DOHH2 (cell line): Measurements from ENCODE around the gene CLHC1.

Experiments
- H3F3A ChIP-seq: fragments of 200-600 bp; sonication (generic), shearing (Covaris generic); 2 replicates; pipeline ENCODE4 v1.6.0; 2016; ENCODE audit warnings: antibody characterized with exemption, mild to moderate bottlenecking; ENCODE audit not compliant: control insufficient read depth, insufficient read depth
- H3K27ac ChIP-seq: fragments of 200-600 bp; sonication (generic); 2 replicates; pipeline ENCODE4 v1.5.1; 2014; ENCODE audit warnings: low read depth, mild to moderate bottlenecking, low read length, moderate library complexity
- H3K27me3 ChIP-seq: fragments of 200-600 bp; sonication (generic); 2 replicates; pipeline ENCODE4 v1.6.1; 2014; ENCODE audit warnings: mild to moderate bottlenecking, low read length, mixed read lengths; ENCODE audit not compliant: control insufficient read depth
- H3K36me3 ChIP-seq: fragments of 200-600 bp; sonication (generic); 2 replicates; pipeline ENCODE4 v1.6.1; 2014; ENCODE audit warnings: mild to moderate bottlenecking, low read length, moderate library complexity, mixed read lengths; ENCODE audit not compliant: control insufficient read depth
- H3K4me1 ChIP-seq: fragments of 200-600 bp; sonication (generic); 2 replicates; pipeline ENCODE4 v1.6.1; 2014; ENCODE audit warnings: mild to moderate bottlenecking, low read length, mixed read lengths; ENCODE audit not compliant: control insufficient read depth
- H3K4me2 ChIP-seq: fragments of 200-600 bp; sonication (generic); 2 replicates; pipeline ENCODE4 v1.6.0; 2014; ENCODE audit warnings: mild to moderate bottlenecking, low read length, moderate library complexity
- H3K4me3 ChIP-seq: fragments of 200-600 bp; sonication (generic); 2 replicates; pipeline ENCODE4 v1.5.1; 2014; ENCODE audit warnings: mild to moderate bottlenecking, low read length, mixed read lengths
- H3K79me2 ChIP-seq: fragments of 200-600 bp; sonication (generic); 2 replicates; pipeline ENCODE4 v1.6.1; 2014; ENCODE audit warnings: mild to moderate bottlenecking, low read length, mixed read lengths; ENCODE audit not compliant: control insufficient read depth
- H3K9me2 ChIP-seq: fragments of 200-600 bp; sonication (generic); replicated peaks from 2 replicates; pipeline ENCODE4 v1.6.1; 2014; ENCODE audit warnings: mild to moderate bottlenecking, low read length, mixed read lengths; ENCODE audit not compliant: control insufficient read depth
- H3K9me3 ChIP-seq: fragments of 200-600 bp; sonication (generic); 2 replicates; pipeline ENCODE4 v1.6.1; 2014; ENCODE audit warnings: antibody characterized with exemption, low read length, mixed read lengths; ENCODE audit not compliant: control insufficient read depth, insufficient read depth
- H4K20me1 ChIP-seq: fragments of 200-600 bp; sonication (generic); 2 replicates; pipeline ENCODE4 v1.6.0; 2014; ENCODE audit warnings: low read depth, mild to moderate bottlenecking, antibody characterized with exemption, low read length, moderate library complexity; ENCODE audit not compliant: control insufficient read depth, insufficient read depth
- EZH2phosphoT487 ChIP-seq: fragments of 200-600 bp; sonication (generic); IDR thresholded peaks from 2 replicates; pipeline ENCODE4 v1.6.1; 2017; ENCODE audit warnings: borderline replicate concordance, mild to moderate bottlenecking, antibody characterized with exemption, low read length, moderate library complexity, mixed read lengths
- TF ChIP-seq, protein P1 (sequence below): fragments of 200-600 bp; sonication (generic); IDR thresholded peaks from one replicate; pipeline ENCODE4 v1.5.1; 2014; ENCODE audit warnings: antibody characterized with exemption, mild to moderate bottlenecking, low read depth, low read length; ENCODE audit not compliant: poor library complexity, severe bottlenecking

CLHC1 gene

DNA sequence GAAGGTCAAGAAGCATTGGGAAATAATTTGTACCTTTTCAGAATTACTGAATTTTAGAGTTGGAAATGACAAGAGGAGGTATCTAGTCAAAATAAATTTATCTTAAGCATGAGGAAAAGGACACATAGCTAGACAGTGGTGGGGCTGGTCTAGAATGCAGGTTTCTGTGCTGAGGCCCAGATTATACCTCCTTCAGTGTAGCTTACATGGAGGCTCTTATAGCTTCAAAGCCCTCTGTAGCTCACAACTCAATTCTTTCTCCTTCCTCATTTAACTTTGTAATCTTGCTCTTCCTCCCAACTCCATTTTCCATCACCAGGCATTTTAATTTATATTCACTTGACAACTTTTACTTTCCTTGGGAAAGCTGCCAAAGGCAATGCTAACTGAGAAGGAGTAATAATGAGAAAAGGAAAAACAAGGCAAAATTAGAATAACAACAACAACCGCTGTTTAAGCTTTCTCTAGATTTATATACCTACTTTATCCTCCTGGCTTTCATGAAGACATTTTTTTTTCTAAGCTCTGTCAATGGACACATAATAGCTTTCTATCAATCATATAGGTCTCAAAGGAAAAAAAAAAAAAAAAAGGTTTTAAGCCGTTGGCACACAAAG, 58.5 kb downstream of the CLHC1 start:
- H3K27me3 ChIP-seq = no peaks in the 10 kb centered on the region
- TF ChIP-seq, protein P1, sequence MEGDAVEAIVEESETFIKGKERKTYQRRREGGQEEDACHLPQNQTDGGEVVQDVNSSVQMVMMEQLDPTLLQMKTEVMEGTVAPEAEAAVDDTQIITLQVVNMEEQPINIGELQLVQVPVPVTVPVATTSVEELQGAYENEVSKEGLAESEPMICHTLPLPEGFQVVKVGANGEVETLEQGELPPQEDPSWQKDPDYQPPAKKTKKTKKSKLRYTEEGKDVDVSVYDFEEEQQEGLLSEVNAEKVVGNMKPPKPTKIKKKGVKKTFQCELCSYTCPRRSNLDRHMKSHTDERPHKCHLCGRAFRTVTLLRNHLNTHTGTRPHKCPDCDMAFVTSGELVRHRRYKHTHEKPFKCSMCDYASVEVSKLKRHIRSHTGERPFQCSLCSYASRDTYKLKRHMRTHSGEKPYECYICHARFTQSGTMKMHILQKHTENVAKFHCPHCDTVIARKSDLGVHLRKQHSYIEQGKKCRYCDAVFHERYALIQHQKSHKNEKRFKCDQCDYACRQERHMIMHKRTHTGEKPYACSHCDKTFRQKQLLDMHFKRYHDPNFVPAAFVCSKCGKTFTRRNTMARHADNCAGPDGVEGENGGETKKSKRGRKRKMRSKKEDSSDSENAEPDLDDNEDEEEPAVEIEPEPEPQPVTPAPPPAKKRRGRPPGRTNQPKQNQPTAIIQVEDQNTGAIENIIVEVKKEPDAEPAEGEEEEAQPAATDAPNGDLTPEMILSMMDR = no peak
- no peak for TF ChIP-seq EZH2phosphoT487

DNA sequence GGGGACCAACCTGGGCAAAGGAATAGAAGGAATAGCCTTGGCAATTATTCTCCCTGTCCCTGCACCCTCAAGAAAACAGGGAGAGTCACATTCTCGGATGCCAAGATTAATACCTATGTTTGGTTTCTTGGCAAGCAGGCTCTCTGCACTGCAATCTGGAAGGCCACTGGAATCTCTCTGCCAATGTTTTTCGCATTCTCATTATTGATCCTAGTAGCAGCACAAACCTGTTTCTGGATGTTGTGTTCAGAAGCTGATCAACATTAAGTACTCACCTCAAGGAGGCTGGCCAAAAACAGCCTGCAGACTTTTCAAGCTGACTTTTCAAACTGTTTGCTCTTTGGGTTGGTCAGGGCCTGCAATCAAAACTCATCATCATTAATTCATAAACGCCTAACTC, 62.2 kb downstream of the CLHC1 start:
- Histone ChIP-seq H3K79me2 (no peaks in the 10 kb centered on the region), H3K36me3 (no peaks in the 10 kb centered on the region), H3K27ac (no peak overlapping the region), H3K4me3 (no peak overlapping the region), H3K4me2 (no peak overlapping the region), H3K9me2 (no peaks in the 10 kb centered on the region), H3F3A (no peaks in the 10 kb centered on the region), H4K20me1 (no peaks in the 10 kb centered on the region), H3K4me1 (no peaks in the 10 kb centered on the region), H3K9me3 (no peaks in the 10 kb centered on the region), H3K27me3 (no peaks in the 10 kb centered on the region)
- TF ChIP-seq, protein P1 = no peak
- TF ChIP-seq EZH2phosphoT487 = no peak

More for the DNA sequence above, 58.5 kb downstream of the CLHC1 start:
- Histone ChIP-seq H3K4me2 (no peak overlapping the region), H3K79me2 (no peaks in the 10 kb centered on the region), H3K36me3 (no peaks in the 10 kb centered on the region), H3F3A (peaks cover 2% of the 10 kb centered on the region; the same call in 1 of the 2 replicates), H3K4me1 (0 out of 2 replicates have a peak, but pooled peaks cover 4% of the 10 kb centered on the region), H3K27ac (no peak overlapping the region), H3K9me2 (no peaks in the 10 kb centered on the region), H3K9me3 (no peaks in the 10 kb centered on the region), H4K20me1 (no peaks in the 10 kb centered on the region), H3K4me3 (no peak overlapping the region)

DNA sequence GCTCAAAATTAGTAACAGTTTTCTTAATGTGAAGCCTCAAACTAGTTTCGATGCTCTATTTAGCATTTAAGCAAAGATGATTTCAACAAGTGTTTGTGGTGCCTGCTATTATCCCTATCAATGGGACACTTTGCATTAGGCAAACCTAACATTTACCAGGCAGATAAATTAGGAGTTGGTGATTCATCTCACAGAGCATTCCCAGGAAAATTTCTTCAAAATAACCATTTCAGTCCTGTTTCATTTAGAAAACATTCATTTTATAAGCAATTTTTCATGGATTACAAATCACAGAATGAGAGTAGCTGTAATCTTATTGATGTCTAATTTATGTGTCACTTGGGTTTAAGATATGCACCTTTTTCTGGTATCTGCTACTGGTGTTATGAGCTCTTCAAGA, 62.7 kb downstream of the CLHC1 start:
- Histone ChIP-seq H3K4me2 (no peak overlapping the region), H3F3A (no peaks in the 10 kb centered on the region), H3K4me3 (no peak overlapping the region), H4K20me1 (no peaks in the 10 kb centered on the region), H3K27me3 (no peaks in the 10 kb centered on the region), H3K27ac (no peak overlapping the region), H3K36me3 (no peaks in the 10 kb centered on the region), H3K9me2 (no peaks in the 10 kb centered on the region), H3K79me2 (no peaks in the 10 kb centered on the region), H3K4me1 (no peaks in the 10 kb centered on the region), H3K9me3 (no peaks in the 10 kb centered on the region)
- no peak for TF ChIP-seq EZH2phosphoT487
- TF ChIP-seq, protein P1 = no peak
